ENCODE measurements around the gene TCL1B. TPM values are rescaled to one million over a fixed set of nuclear protein-coding genes. Genes with fewer than 3 reads are reported as not detected.

TCL1B gene
- total and polyA plus RNA-seq, 2 of the 13 experiments (the other 11 are each of a cell fraction or from before 2014, with no cell fraction given): not detected

DNA sequence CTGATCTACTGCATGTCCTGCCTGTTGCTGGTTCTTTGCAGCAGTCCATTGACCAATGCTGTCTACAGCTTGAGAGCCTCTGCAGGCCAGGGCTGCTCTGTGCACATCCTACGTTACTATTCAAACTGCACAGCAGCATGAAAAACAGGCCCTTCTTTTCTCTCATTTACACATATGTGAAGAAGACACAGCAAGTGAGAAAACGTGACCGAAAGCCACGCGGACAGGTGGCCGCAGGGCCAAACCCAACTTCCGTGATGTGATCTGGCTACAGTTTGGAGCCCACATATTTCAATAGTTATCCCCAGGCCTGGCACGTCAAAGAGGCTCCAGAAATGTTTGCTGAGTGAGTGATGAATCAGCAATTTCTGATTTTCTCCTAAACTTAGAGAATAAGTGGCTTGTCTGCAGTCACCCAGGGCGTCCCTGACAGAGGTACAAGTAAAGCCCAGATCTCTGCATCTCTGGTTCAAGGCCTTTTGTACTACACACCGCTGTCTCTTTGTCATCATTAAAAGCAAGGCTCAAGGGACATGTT lies 17.9 kb upstream of the TCL1B start:
- in situ Hi-C loops (cut with HindIII; ENCODE audit: extremely low pct_ligation_motif_present, low pct_unique_long_range_greater_than_20kb): no loop called here

DNA sequence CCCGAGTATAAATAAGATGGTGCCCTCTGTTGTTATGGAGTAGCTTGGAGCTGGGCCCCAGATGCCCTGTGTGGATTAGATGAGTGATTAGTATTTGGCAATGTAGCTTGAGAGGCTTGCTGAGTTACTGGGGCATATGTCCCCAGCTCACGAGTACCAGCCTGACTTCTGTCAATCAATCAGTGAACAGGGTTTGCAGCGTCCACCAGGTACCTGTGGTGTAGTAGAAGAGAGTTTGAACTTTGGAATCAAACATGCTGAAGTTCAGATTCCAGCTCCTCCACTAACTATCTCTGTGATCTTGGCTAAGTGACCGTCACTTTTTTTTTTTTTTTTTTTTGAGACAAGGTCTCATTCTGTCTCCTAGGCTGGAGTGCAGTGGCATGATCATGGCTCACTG lies 11.6 kb upstream of the TCL1B start:
- no peak overlapping the region for H3K27ac ChIP-seq (ENCODE audit: extremely low read length, insufficient read depth, low read length)
- peaks cover 10% of the 10 kb centered on the region; the same call in 1 of the 2 replicates for H3K4me1 ChIP-seq (ENCODE audit: insufficient read depth, low read length)
- no peaks in the 10 kb centered on the region for H3K36me3 ChIP-seq (replicated peaks in 1 of 2; ENCODE audit: control insufficient read depth in 1 of 2, insufficient read depth in 2 of 2, low read length in 2 of 2)
- peak; percentile 36 for ATAC-seq
- no peak for DNase-seq (ENCODE audit: low spot score)
- in situ Hi-C loops (cut with HindIII; ENCODE audit: extremely low pct_ligation_motif_present, low pct_unique_long_range_greater_than_20kb): no loop called here
- no peaks in the 10 kb centered on the region for H3K9me3 ChIP-seq (ENCODE audit: low read length)
- intact Hi-C loops (cut with micrococcal nuclease; ENCODE audit: unreplicated experiment): no loop called here
- CTCF ChIA-PET (ENCODE audit: low intra/inter-chr PET ratio, low total read pairs): no interaction called here
- H3K9ac ChIP-seq (ENCODE audit: insufficient read depth, low read depth, low read length): no peak overlapping the region
- no peak for FAIRE-seq
- POLR2A ChIA-PET: no interaction called here
- 0% methylated on average over 4 of the region's 4 CpGs for WGBS (ENCODE audit: low lambda C conversion rate)
- TF ChIP-seq HNF4A (CRISPR knock-in tag; IDR thresholded peaks at IDR 0.05): peak; percentile 44
- no peak for TF ChIP-seq TEAD3 (CRISPR knock-in tag; optimal IDR thresholded peaks at IDR 0.05; ENCODE audit: borderline replicate concordance)
- H4K20me1 ChIP-seq (ENCODE audit: insufficient read depth, low read length): no peaks in the 10 kb centered on the region
- BruUV-seq (replicated peaks): no TSS peak
- no peak overlapping the region for H2AFZ ChIP-seq (ENCODE audit: low read length)
- H3K27me3 ChIP-seq (ENCODE audit: control insufficient read depth in 1 of 2, insufficient read depth in 2 of 2, low read length in 2 of 2): peaks cover 1 to 16% of the 10 kb centered on the region in 2 experiments; a peak in 2 of 5 replicates
- H3K4me2 ChIP-seq (ENCODE audit: low read depth, low read length): no peak overlapping the region
- no peak overlapping the region for H3K4me3 ChIP-seq (replicated peaks in 1 of 3; ENCODE audit: insufficient read depth in 1 of 3, low read depth in 2 of 3, low read length in 3 of 3)
- H3K79me2 ChIP-seq (ENCODE audit: insufficient read depth, low read length): no peaks in the 10 kb centered on the region

More for the DNA sequence above, 17.9 kb upstream of the TCL1B start:
- Histone ChIP-seq H3K79me2 (ENCODE audit: insufficient read depth, low read length) (no peaks in the 10 kb centered on the region), H4K20me1 (ENCODE audit: insufficient read depth, low read length) (no peaks in the 10 kb centered on the region), H3K4me1 (ENCODE audit: insufficient read depth, low read length) (peaks cover 3% of the 10 kb centered on the region), H3K4me2 (ENCODE audit: low read depth, low read length) (no peak overlapping the region), H3K4me3 (replicated peaks in 1 of 3; ENCODE audit: insufficient read depth in 1 of 3, low read depth in 2 of 3, low read length in 3 of 3) (no peak overlapping the region), H3K36me3 (replicated peaks in 1 of 2; ENCODE audit: control insufficient read depth in 1 of 2, insufficient read depth in 2 of 2, low read length in 2 of 2) (no peaks in the 10 kb centered on the region), H2AFZ (ENCODE audit: low read length) (no peak overlapping the region), H3K27ac (ENCODE audit: extremely low read length, insufficient read depth, low read length) (no peak overlapping the region), H3K27me3 (ENCODE audit: control insufficient read depth in 1 of 2, insufficient read depth in 2 of 2, low read length in 2 of 2) (peaks cover 1 to 19% of the 10 kb centered on the region in 2 experiments; a peak in 2 of 5 replicates), H3K9me3 (ENCODE audit: low read length) (no peaks in the 10 kb centered on the region), H3K9ac (ENCODE audit: insufficient read depth, low read depth, low read length) (no peak overlapping the region)
- CTCF ChIA-PET (ENCODE audit: low intra/inter-chr PET ratio, low total read pairs): no interaction called here
- TF ChIP-seq NFE2L2 (IDR thresholded peaks at IDR 0.05; ENCODE audit: low read length) (peak; percentile 13; the same call in 1 of the 2 replicates), MAFF (IDR thresholded peaks at IDR 0.05; ENCODE audit: low read depth, low read length) (peak; percentile 88), MAFK (conservative IDR thresholded peaks at IDR 0.05 in 1 of 2, IDR thresholded peaks at IDR 0.05 in 1 of 2; ENCODE audit: low read length in 2 of 2) (peak; percentile 90 to 94)
- TF ChIP-seq, protein P1, sequence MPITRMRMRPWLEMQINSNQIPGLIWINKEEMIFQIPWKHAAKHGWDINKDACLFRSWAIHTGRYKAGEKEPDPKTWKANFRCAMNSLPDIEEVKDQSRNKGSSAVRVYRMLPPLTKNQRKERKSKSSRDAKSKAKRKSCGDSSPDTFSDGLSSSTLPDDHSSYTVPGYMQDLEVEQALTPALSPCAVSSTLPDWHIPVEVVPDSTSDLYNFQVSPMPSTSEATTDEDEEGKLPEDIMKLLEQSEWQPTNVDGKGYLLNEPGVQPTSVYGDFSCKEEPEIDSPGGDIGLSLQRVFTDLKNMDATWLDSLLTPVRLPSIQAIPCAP (CRISPR knock-in tag; IDR thresholded peaks at IDR 0.05; ENCODE audit: low read depth): no peak
- DNase-seq (ENCODE audit: low spot score) (no peak), ATAC-seq (0 out of 3 replicates have a peak, but pooled peaks have one; percentile 36), FAIRE-seq (no peak)
- WGBS (ENCODE audit: low lambda C conversion rate): 65% methylated on average over 9 of the region's 10 CpGs
- intact Hi-C loops (cut with micrococcal nuclease; ENCODE audit: unreplicated experiment): no loop called here
- POLR2A ChIA-PET: no interaction called here
- no TSS peak for BruUV-seq (replicated peaks)
